Midbrain (tissue), 1 donor: ENCODE measurements around the gene ASB15.

Source experiments
- DNase-seq: peaks from one replicate; lab custom pipeline; 2025; lab: John Stamatoyannopoulos, UW

The ASB15 gene

DNA sequence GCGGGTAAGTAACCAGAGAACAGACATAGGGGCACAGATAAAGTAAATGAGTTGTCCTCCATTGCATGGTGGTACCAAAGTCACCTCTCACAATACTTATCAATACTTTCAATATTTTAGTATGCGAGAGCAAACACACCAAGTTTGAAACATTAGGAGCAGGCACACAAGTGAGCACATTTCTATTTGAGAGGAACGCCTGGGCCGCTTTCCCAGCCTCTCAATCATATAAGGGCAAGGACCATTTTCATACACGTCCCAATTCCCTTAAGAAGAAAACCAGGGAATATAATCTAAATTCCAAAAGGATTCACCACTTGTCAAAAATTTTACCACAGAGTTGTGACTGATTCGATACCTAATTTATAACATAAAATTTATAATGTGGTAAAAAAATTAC, 61.6 kb downstream of the ASB15 start:
- no peak for DNase-seq

DNA sequence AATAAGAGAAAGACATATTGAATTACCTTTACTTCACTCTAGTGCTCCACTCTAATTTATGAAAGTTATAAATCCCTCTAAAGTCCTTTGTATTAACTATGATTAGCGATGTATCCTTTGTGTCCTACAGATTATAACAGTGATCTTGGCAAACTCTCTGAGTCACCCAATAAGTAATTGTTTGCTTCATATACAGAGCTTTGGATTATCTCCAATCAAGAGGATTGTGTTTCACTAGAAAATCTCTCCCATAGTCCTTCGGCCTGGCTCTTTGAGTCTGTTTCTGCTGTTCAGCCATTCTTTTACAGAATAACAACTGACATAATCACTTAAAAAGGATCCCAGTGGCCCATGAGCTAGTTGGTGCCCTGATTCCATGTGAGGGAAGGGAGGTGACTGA, 63.5 kb downstream of the ASB15 start:
- DNase-seq = no peak

DNA sequence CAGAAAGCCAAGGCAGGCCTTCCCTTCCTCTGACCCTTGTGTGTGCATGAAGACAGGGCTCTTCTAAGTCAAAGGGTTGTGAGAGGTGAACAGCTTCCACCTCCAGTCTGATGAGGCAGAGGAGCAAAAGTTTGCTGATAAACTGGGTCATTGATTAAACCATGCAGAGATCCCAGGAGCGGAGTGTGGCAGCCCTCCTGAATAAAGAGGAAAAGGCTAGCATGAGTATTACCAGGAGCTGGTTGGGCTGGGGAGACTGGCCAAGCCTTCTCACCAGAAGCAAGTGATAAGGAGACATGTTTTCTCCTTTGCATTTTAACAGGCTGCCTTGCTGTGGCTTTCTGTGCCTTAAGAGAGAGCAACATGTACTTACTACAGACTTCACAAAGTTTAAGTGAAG, 64.3 kb downstream of the ASB15 start:
- DNase-seq = no peak

DNA sequence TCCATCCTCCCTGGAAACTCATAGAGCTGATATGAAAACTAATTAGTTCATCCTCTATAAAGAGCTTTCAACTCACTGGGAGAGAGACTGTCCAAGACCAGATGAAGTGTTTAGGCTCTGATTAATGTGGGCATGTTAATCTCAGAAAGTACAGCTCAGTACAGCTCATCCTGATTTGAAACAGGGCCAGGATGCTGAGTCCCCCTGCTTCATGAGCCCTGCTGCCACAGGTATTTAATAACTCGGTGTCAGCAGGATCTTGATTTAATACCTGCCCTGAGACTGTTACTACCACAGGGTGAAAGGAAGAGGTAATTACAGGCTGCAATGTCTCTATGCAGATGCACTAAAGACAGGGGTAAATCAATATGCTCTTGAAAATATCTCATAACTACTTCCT, 64.9 kb downstream of the ASB15 start:
- no peak for DNase-seq

DNA sequence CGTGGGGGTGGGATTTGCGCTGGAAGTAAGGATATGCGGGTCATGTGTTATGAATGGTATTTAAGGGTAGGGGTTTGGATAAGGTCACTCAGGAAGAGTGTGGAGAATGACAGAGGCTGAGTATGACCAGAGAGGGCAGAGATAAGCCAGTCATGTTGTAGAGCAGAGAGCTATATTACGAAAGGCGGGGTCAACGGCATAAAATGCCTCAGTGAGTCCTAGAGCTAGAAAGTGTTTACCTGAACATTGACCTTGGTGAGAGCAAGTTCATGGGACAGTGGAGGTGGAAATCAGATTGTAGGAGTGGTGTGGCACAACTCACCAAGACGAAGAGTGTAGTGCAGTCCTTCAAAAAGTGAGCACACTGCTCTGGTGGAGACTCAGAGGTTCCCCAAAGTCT, 67.9 kb downstream of the ASB15 start:
- DNase-seq = no peak

DNA sequence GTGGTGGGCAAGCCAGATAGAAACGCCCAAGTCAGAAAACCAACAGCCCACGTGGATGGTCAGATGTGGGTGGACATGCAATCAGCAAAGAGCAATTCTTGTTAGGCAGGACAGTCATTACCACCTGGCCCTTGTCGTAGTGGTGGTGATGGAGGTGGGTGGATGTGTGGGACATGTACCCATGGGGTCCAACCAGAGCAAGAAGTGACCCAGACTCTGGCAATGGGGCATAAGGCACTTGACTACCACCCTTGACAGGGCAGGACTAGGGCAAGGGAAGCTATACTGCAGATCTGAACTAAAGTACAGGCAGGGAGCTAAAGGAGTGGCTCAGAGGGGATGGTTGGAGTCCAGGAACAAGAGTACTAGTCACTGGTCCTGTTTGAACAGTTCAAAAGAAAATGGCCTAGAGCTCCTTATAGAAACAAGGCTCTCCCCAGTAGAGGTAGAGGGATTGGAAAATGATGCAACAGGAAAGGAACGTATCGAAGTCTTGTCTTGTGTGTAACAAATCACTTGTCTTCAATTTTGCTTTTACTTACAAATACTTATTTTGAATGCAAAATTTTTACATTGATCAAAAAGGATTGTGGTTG, 71.6 kb downstream of the ASB15 start:
- DNase-seq = no peak

DNA sequence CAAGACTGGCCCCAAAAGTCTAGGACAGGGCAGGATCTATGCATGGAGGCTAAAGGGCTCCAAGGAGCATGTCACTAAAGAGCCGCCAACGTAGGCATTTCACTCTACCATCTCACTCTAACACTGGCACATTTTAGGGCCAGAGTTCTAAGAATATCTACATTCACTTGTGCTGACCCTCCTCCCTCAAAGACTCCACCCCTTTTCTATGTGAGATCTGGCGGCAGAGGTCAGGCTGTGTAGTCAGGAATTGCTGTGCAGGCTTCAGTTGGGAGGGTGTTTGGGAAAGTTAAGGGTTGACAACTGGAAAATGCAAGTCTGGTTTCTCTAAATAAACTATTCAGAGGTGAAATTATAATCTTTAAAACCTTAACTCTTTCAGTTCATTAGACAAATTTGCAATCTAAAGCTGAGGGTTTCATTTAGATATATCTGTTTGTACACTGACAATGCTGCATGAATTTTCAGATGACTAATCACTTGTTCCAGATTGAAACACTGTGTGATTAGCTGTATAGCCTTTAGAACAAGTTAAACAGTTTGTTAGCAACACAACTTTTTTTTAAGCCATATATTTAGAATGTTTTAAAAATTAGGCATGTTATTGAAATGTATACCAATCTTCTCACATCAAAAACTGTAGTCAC, 72.3 kb downstream of the ASB15 start:
- DNase-seq = no peak

DNA sequence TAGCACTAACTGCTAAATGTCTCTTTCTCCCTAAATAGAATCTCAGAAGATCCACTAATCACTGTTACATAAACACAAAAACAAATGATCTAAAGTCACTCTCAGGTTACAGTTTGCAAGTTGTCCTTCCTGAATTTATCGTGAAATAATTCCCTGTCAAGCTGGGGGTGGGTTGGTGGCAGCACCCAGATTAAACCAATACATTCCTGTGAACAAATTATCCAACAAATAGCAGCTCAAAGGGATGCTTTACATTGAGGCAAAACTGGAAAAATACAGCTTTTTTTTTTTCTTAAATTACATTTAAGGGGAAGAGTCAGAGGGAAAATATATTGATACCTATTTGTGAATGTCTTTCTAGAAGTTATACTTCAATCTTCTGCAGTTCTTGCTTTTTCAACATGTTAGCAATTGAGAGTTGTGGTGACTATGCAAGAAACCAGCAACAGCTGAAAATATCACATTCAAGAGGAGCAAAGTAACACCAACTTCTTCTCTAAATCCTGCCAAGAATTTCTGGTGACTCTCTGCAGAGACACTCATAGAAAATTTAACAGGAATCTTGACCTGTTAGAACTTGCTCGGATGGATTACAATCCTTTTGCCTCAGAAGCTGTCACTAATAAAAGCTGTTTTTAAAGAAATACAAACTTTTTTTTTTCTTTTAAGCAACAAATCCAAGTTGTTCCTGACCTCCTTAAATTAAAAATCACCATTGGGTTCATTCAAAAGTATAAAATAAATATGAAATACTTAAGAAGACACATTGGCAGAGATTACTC, 73.0 kb downstream of the ASB15 start:
- no peak for DNase-seq

DNA sequence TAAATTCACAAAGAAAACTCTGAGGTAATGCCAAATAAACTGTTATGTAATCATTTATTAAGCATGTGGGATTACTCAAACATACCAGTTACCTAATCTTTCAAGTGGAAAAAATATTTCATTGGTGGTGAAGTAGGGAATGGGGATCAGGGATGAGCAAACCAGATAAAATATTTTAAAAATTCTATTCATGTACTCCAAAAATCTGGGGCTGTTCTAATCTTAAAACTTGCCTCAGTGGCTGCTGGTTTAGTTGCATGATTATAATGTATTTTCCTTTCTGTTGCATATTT, 73.5 kb downstream of the ASB15 start:
- DNase-seq = no peak

DNA sequence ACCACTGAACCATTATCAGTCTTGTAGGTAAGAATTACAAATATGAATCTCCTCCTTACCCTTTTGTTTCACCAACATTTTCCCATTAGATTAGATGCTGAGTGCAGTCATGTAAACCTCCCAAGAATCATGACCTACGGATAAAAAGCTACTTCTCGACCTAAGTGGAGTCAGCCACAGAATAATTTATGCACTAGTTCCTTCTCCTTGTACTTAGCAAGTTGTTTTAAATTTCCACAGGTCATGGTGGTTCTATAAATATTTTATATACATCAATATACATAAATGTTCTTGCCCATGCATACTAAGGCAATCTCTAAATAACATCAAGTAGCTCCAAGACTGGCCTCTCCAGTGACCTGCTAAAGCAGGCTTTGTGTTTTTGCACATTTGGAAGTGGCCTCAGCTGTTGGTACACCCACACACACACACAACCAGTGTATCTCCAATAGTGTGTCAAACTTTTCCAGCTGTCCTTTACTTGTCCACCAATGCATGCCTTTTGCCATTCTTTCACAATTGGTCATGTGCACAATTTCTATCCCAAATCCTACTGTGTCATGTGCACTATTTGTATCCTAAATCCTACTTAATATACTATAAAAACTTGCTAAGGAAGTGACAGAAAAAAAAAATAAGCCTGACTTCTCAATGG, 75.6 kb downstream of the ASB15 start:
- no peak for DNase-seq

DNA sequence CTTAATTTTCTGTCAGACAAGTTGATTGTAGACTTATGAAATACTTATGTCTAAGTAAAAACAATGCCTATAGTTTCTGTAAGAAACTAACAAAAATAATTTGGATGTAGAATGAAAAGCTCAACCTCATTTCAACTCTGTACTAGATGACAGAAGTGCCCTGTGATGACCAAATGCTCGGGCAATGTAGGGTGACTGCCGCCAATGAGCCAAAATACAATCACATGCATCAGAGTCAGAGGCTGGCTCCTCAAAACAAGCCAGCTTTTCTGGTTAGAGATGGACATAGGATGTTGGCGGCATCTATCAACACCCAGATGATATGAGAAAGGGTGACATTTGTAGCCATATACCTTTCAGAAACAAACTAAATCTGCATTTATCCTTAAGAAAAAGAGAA, 78.0 kb downstream of the ASB15 start:
- no peak for DNase-seq

DNA sequence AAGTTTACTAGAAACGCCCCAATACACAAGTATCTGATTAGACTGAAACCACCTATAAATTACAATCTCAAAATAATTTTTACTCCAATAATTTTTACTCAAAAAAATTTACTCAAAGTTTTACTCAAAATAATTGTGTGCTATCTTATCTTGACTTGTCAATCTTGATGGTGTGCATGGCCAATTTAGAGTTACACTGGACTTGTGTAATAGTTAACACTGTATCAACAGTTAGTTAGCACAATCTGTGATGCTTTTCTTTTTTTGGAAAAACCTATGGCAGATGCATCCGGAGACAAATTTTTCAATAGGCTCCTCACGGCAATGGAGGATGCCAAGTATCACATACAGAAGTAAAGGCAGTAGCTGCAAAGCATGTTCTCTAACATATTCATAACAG, 79.0 kb downstream of the ASB15 start:
- no peak for DNase-seq

DNA sequence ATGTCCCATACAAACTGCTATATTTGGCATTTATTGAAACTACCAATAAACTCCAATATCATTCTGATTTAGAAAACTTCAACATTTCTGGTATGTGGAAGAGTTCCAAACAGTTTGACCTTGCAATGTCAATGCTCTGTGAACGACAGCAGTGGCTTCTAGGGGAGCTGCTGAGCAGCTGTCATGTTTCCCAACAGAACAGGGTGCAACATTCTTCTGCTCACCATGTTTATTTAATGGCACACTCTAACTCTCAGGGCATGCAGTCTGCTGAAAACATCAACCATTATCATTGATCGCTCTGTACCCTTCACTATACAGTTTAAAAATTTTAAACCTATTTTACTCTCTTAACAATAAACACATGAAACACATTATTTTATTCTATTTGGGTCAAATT, 79.9 kb downstream of the ASB15 start:
- DNase-seq = no peak

DNA sequence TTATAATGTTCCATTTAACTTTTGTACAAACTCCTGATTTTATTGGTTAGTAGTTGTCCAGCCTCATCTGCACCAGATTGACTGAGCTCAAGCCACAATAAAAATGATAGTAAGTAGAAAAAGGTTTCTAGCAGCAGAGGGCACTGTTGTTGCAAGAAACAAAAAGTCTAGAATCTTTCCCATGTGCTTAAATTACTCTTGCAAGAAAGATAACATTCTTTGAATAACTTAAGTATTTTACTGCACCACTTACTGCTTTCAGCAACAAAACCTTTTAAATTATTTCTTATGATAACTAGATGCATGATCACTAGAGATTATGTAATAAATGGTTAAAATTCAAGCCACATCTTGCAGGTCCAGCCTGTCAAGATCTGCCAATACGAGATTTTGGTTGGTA, 81.1 kb downstream of the ASB15 start:
- peak; percentile 30 for DNase-seq

DNA sequence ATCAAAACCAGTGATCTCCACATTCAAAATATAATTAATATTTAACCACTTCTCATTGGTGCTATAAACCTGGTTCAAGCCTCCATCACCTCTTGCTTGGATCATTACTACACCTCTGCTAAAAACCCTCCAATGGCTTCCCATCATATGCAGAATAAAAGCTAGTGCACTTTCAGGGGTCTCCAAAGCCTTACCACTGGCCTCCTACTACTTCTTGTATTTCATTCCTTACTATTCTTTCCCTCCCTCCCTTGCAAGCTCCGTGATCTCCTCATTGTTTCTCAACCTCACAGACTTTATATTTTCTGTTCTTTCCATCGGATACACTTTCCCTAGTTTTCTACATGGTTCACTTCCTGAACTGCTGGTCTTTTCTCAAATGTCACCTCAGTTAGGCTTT, 85.5 kb downstream of the ASB15 start:
- no peak for DNase-seq

DNA sequence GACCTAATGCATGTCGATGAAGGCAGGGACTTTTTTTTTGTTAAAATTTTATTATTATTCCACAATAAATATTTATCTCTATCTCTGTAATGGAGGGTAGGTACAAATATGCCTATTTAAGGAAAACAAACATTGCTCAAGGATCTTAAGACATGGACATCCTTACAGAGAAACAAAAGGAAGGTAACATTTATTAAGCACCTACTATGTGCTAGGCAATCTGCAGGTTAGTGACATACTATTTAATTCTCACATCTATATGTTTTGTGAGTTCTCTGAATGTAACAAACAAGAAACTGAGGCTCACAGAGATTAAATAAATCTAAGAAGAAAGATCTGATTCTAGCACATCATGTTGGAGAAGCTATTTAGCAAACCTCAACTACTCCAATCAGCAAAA, 86.1 kb downstream of the ASB15 start:
- no peak for DNase-seq
